ENCODE measurements around the gene ALDH8A1. TPM values are rescaled to one million over a fixed set of nuclear protein-coding genes. Genes with fewer than 3 reads are reported as not detected.

ALDH8A1 gene
- polyA plus RNA-seq, 2 of the 4 experiments (the other 2 are of a cell fraction) = 0.18 to 0.85 TPM

- DNase-seq (ENCODE audit: low read depth in 1 of 2, low spot score in 1 of 2) (no peak), FAIRE-seq (no peak), ATAC-seq (no peak)
- Histone ChIP-seq H3K4me2 (no peak overlapping the region), H3K27ac (no peak overlapping the region), H3K4me3 (no peak overlapping the region), H3K4me1 (no peaks in the 10 kb centered on the region), H3K9me3 (no peaks in the 10 kb centered on the region)
- CTCF ChIA-PET = interaction anchor here (0.9 kb wide), 1 partner anchor 32 kb away, joined by 3 read pairs; no protein-coding TSS in a partner anchor
- TF ChIP-seq REST (IDR thresholded peaks at IDR 0.05) = no peak
- no peak for TF ChIP-seq ZNF302 (CRISPR knock-in tag; IDR thresholded peaks at IDR 0.05)
- TF ChIP-seq E2F6 (IDR thresholded peaks at IDR 0.05; ENCODE audit: borderline replicate concordance, low read depth) = no peak
- TF ChIP-seq, protein P1, sequence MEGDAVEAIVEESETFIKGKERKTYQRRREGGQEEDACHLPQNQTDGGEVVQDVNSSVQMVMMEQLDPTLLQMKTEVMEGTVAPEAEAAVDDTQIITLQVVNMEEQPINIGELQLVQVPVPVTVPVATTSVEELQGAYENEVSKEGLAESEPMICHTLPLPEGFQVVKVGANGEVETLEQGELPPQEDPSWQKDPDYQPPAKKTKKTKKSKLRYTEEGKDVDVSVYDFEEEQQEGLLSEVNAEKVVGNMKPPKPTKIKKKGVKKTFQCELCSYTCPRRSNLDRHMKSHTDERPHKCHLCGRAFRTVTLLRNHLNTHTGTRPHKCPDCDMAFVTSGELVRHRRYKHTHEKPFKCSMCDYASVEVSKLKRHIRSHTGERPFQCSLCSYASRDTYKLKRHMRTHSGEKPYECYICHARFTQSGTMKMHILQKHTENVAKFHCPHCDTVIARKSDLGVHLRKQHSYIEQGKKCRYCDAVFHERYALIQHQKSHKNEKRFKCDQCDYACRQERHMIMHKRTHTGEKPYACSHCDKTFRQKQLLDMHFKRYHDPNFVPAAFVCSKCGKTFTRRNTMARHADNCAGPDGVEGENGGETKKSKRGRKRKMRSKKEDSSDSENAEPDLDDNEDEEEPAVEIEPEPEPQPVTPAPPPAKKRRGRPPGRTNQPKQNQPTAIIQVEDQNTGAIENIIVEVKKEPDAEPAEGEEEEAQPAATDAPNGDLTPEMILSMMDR (IDR thresholded peaks at IDR 0.05) = no peak
- TF ChIP-seq GATA3 (IDR thresholded peaks at IDR 0.05; ENCODE audit: borderline replicate concordance) = no peak
- TF ChIP-seq JUNB (IDR thresholded peaks at IDR 0.05) = no peak
- no peak for TF ChIP-seq KDM5A (IDR thresholded peaks at IDR 0.05)
- TF ChIP-seq, protein P2, sequence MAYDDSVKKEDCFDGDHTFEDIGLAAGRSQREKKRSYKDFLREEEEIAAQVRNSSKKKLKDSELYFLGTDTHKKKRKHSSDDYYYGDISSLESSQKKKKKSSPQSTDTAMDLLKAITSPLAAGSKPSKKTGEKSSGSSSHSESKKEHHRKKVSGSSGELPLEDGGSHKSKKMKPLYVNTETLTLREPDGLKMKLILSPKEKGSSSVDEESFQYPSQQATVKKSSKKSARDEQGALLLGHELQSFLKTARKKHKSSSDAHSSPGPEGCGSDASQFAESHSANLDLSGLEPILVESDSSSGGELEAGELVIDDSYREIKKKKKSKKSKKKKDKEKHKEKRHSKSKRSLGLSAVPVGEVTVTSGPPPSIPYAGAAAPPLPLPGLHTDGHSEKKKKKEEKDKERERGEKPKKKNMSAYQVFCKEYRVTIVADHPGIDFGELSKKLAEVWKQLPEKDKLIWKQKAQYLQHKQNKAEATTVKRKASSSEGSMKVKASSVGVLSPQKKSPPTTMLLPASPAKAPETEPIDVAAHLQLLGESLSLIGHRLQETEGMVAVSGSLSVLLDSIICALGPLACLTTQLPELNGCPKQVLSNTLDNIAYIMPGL (CRISPR knock-in tag; IDR thresholded peaks at IDR 0.05; ENCODE audit: borderline replicate concordance) = no peak
- TF ChIP-seq EP300 (IDR thresholded peaks at IDR 0.05) = no peak
- TF ChIP-seq HOXA7 (CRISPR knock-in tag; IDR thresholded peaks at IDR 0.05) = no peak
- no peak for TF ChIP-seq POLR2AphosphoS2 (conservative IDR thresholded peaks at IDR 0.05; ENCODE audit: low read length)
- TF ChIP-seq NFE2L2 (conservative IDR thresholded peaks at IDR 0.05; ENCODE audit: low read length) = no peak
- TF ChIP-seq ESRRA (IDR thresholded peaks at IDR 0.05; ENCODE audit: borderline replicate concordance, low read length) = no peak
- TF ChIP-seq RNF2 (IDR thresholded peaks at IDR 0.05; ENCODE audit: borderline replicate concordance, low read depth) = no peak
- no peak for TF ChIP-seq RCOR1 (IDR thresholded peaks at IDR 0.05; ENCODE audit: low read depth, low read length)
- TF ChIP-seq, protein P3, sequence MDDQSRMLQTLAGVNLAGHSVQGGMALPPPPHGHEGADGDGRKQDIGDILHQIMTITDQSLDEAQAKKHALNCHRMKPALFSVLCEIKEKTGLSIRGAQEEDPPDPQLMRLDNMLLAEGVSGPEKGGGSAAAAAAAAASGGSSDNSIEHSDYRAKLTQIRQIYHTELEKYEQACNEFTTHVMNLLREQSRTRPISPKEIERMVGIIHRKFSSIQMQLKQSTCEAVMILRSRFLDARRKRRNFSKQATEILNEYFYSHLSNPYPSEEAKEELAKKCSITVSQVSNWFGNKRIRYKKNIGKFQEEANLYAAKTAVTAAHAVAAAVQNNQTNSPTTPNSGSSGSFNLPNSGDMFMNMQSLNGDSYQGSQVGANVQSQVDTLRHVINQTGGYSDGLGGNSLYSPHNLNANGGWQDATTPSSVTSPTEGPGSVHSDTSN (IDR thresholded peaks at IDR 0.05) = no peak
- no peak for TF ChIP-seq KDM1A (IDR thresholded peaks at IDR 0.05; ENCODE audit: low read depth)
- no peak for TF ChIP-seq NPAS2 (CRISPR knock-in tag; IDR thresholded peaks at IDR 0.05; ENCODE audit: borderline replicate concordance)
- TF ChIP-seq FOSB (CRISPR knock-in tag; IDR thresholded peaks at IDR 0.05) = no peak
- TF ChIP-seq TP53 (CRISPR knock-in tag; IDR thresholded peaks at IDR 0.05) = no peak
- WGBS (ENCODE audit: missing lambda C conversion rate) = 100% methylated on average over 1 of the region's 1 CpG
- POLR2A ChIA-PET = no interaction called here
Observed at GRCh38 chr6:134967711-134968110, 17.8 kb upstream of the ALDH8A1 start.

Measured in A549 (cell line).